ENCODE measurements around the gene UGCG.

UGCG gene

GRCh38 chr9:111910428-111910827 is 13.8 kb downstream of the UGCG start:
- Histone ChIP-seq H3K36me3 (peaks cover 3% of the 10 kb centered on the region; the same call in 1 of the 2 replicates), H3K4me1 (peaks cover 8% of the 10 kb centered on the region), H3K9me3 (no peaks in the 10 kb centered on the region), H3K4me3 (ENCODE audit: low read depth, low read length) (no peak overlapping the region), H3K27me3 (no peaks in the 10 kb centered on the region)
- TF ChIP-seq CTCF (IDR thresholded peaks at IDR 0.05; ENCODE audit: low read depth, low read length), result no peak
- DNase-seq, result no peak

GRCh38 chr9:111913159-111913558 is 16.5 kb downstream of the UGCG start:
- TF ChIP-seq CTCF (IDR thresholded peaks at IDR 0.05; ENCODE audit: low read depth, low read length), result no peak
- Histone ChIP-seq H3K27me3 (no peaks in the 10 kb centered on the region), H3K9me3 (no peaks in the 10 kb centered on the region), H3K4me1 (peaks cover 8% of the 10 kb centered on the region), H3K36me3 (no peaks in the 10 kb centered on the region; the same call in 1 of the 2 replicates), H3K4me3 (ENCODE audit: low read depth, low read length) (no peak overlapping the region)
- DNase-seq, result no peak

DNA sequence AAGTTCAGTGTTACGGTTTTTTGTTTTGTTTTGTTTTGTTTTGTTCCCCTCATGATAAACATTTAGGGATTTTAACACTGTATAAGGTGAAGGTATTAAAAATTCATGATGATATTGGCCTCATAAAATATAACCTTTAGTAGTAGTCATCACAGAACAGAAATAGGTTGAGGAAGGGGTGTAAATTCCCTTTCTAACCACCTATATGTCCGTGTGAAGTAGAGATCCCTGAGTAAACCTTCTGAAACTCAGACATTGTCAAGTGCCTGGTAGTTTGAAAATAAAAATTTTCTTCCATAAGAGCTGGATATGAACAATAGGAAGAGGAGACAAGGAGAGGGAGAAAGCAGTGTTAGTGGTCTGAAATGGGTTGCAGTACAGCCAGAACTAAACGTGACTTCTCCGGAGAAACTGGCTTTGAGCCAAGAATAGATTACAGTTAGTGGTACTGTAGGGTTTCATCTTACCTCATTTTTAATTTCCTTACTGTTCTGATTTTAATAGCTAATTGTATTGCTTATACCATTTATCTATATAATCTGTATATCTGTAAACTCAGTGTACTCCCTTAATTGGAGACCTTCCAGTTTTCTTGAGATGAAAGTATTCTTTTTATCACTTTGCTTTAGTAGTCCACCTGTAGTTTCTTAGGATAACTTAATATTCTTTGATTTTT is 18.3 kb downstream of the UGCG start:
- Histone ChIP-seq H3K4me3 (ENCODE audit: low read depth, low read length) (no peak overlapping the region), H3K36me3 (no peaks in the 10 kb centered on the region; the same call in 1 of the 2 replicates), H3K4me1 (peaks cover 8% of the 10 kb centered on the region), H3K27me3 (no peaks in the 10 kb centered on the region), H3K9me3 (no peaks in the 10 kb centered on the region)
- no peak for DNase-seq
- TF ChIP-seq CTCF (IDR thresholded peaks at IDR 0.05; ENCODE audit: low read depth, low read length), result no peak

- no peaks in the 10 kb centered on the region; the same call in 1 of the 2 replicates for H3K36me3 ChIP-seq
Measured at GRCh38 chr9:111915425-111915758, 18.8 kb downstream of the UGCG start.

GRCh38 chr9:111916234-111916645 is 19.6 kb downstream of the UGCG start:
- no peak for TF ChIP-seq CTCF (IDR thresholded peaks at IDR 0.05; ENCODE audit: low read depth, low read length)
- no peak for DNase-seq
- H3K4me3 ChIP-seq (ENCODE audit: low read depth, low read length), result no peak overlapping the region
- H3K36me3 ChIP-seq, result no peaks in the 10 kb centered on the region; the same call in none of the 2 replicates
- no peaks in the 10 kb centered on the region for H3K9me3 ChIP-seq
- H3K27me3 ChIP-seq, result no peaks in the 10 kb centered on the region
- H3K4me1 ChIP-seq, result peaks cover 8% of the 10 kb centered on the region

More at GRCh38 chr9:111915425-111915758, 18.8 kb downstream of the UGCG start:
- Histone ChIP-seq H3K4me3 (ENCODE audit: low read depth, low read length) (no peak overlapping the region), H3K9me3 (no peaks in the 10 kb centered on the region), H3K27me3 (no peaks in the 10 kb centered on the region), H3K4me1 (peaks cover 8% of the 10 kb centered on the region)
- DNase-seq, result no peak
- no peak for TF ChIP-seq CTCF (IDR thresholded peaks at IDR 0.05; ENCODE audit: low read depth, low read length)

DNA sequence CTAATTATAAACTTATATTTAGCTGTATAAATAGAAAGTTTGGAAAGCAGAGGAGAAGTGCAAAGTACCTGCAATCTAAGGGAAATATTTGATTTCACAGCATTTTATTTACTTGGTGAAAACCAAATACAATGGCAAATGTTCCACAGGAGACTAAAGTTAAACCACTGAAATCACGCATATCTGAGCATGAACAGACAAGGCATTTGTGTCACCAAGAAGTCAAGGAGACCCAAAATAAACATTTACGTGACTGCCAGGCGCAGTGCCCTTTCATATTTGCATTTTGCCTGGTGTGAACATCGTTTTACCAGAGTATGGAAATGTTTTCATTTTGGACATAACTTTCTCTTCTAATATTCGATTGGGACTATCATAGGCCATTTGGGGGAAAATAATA is 20.6 kb downstream of the UGCG start:
- no peak for DNase-seq
- Histone ChIP-seq H3K36me3 (no peaks in the 10 kb centered on the region; the same call in none of the 2 replicates), H3K9me3 (no peaks in the 10 kb centered on the region), H3K27me3 (no peaks in the 10 kb centered on the region), H3K4me3 (ENCODE audit: low read depth, low read length) (no peak overlapping the region), H3K4me1 (peaks cover 8% of the 10 kb centered on the region)
- no peak for TF ChIP-seq CTCF (IDR thresholded peaks at IDR 0.05; ENCODE audit: low read depth, low read length)
